Fibroblast of villous mesenchyme (primary cell): ENCODE results near the gene RFC4. TPM values are rescaled to one million over a fixed set of nuclear protein-coding genes. Genes with fewer than 3 reads are reported as not detected.

ENCODE experiments used
- DNase-seq: peaks from one replicate; pipeline ENCODE4 v3.0.0-alpha.2; 2010; ENCODE audit warnings: low read depth
- H3K4me3 ChIP-seq: 2 replicates; pipeline ENCODE4 v1.5.1; 2011; ENCODE audit warnings: low read depth, mild to moderate bottlenecking, low read length
- CTCF ChIP-seq: IDR thresholded peaks from 2 replicates; pipeline ENCODE4 v1.5.1; 2012; ENCODE audit warnings: low read depth, mild to moderate bottlenecking, low read length; ENCODE audit not compliant: insufficient read depth
- total RNA-seq: library from RNA; depleted of rRNA; stranded (reverse); fragments of >200 nt; gene quantifications from 2 replicates; pipeline ENCODE4 v1.2.3, GENCODE V29; 2012

RFC4 gene
- total RNA-seq, 1 donor, result 25.5 TPM

- H3K4me3 ChIP-seq, result no peak overlapping the region
- no peak for DNase-seq
- TF ChIP-seq CTCF, result no peak
Measured at GRCh38 chr3:186798239-186798874, 7.9 kb downstream of the RFC4 start.

- DNase-seq, result peak; percentile 45
- peak; percentile 14 for TF ChIP-seq CTCF
- H3K4me3 ChIP-seq, result no peak overlapping the region
Measured at GRCh38 chr3:186790261-186790981, 15.9 kb downstream of the RFC4 start.

GRCh38 chr3:186789554-186790260 lies 16.6 kb downstream of the RFC4 start:
- TF ChIP-seq CTCF, result no peak

GRCh38 chr3:186788482-186789370 lies 17.6 kb downstream of the RFC4 start:
- no peak for TF ChIP-seq CTCF
- no peak for DNase-seq
- no peak overlapping the region for H3K4me3 ChIP-seq

More at GRCh38 chr3:186789554-186790260, 16.6 kb downstream of the RFC4 start:
- no peak overlapping the region for H3K4me3 ChIP-seq
- no peak for DNase-seq

GRCh38 chr3:186787642-186788481 lies 18.4 kb downstream of the RFC4 start:
- peak overlapping the region; percentile 100 for H3K4me3 ChIP-seq
- TF ChIP-seq CTCF, result no peak
- DNase-seq, result no peak

GRCh38 chr3:186786922-186787321 lies 19.4 kb downstream of the RFC4 start:
- TF ChIP-seq CTCF, result no peak
- no peak for DNase-seq
- peak overlapping the region; percentile 100 for H3K4me3 ChIP-seq
